ENCODE measurements around the gene TMEM52.

DNA sequence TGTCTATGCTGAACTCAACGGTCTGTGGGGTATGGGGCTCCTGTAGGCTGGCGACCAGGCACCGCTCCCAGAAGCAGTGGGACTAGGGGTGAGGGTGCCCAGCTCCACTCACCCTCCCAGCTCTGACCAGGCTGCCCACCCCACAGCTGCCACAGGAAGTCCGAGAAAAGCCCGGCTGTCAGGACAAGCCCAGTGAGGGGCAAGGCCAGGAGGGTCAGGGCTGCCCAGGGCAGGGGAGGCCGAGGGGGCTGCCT, 3.5 kb upstream of the TMEM52 start:
- TF ChIP-seq, protein P1, sequence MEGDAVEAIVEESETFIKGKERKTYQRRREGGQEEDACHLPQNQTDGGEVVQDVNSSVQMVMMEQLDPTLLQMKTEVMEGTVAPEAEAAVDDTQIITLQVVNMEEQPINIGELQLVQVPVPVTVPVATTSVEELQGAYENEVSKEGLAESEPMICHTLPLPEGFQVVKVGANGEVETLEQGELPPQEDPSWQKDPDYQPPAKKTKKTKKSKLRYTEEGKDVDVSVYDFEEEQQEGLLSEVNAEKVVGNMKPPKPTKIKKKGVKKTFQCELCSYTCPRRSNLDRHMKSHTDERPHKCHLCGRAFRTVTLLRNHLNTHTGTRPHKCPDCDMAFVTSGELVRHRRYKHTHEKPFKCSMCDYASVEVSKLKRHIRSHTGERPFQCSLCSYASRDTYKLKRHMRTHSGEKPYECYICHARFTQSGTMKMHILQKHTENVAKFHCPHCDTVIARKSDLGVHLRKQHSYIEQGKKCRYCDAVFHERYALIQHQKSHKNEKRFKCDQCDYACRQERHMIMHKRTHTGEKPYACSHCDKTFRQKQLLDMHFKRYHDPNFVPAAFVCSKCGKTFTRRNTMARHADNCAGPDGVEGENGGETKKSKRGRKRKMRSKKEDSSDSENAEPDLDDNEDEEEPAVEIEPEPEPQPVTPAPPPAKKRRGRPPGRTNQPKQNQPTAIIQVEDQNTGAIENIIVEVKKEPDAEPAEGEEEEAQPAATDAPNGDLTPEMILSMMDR (IDR thresholded peaks at IDR 0.05; ENCODE audit: borderline replicate concordance, extremely low read depth, low read length, poor library complexity, severe bottlenecking): no peak
- TF ChIP-seq EZH2 (IDR thresholded peaks at IDR 0.05; ENCODE audit: borderline replicate concordance, low read depth, low read length, severe bottlenecking): no peak

Measured in DND-41 (cell line).